T-helper 1 cell (primary cell): ENCODE measurements around the gene RAI1.

Experiments used
- DNase-seq, 5 donors: peaks; one replicate each; pipeline ENCODE4 v3.0.0-alpha.2; 2012 to 2020

Gene RAI1

GRCh38 chr17:17721140-17721668 lies 39.9 kb downstream of the RAI1 start:
- DNase-seq, result no peak

- DNase-seq, result no peak
These were observed 41.0 kb downstream of the RAI1 start for GRCh38 chr17:17722081-17722905.

- DNase-seq, result no peak
These were observed 41.7 kb downstream of the RAI1 start for GRCh38 chr17:17722906-17723353.

GRCh38 chr17:17723354-17724261 lies 42.4 kb downstream of the RAI1 start:
- no peak for DNase-seq

GRCh38 chr17:17724307-17725010 lies 43.2 kb downstream of the RAI1 start:
- DNase-seq, result no peak

GRCh38 chr17:17725011-17725751 lies 43.9 kb downstream of the RAI1 start:
- no peak for DNase-seq

- no peak for DNase-seq
These were observed 44.6 kb downstream of the RAI1 start for GRCh38 chr17:17725752-17726457.

GRCh38 chr17:17726458-17727060 lies 45.3 kb downstream of the RAI1 start:
- no peak for DNase-seq

GRCh38 chr17:17727111-17727659 lies 45.9 kb downstream of the RAI1 start:
- no peak for DNase-seq

GRCh38 chr17:17728146-17728545 lies 46.9 kb downstream of the RAI1 start:
- DNase-seq, result no peak

- DNase-seq, result no peak
These were observed 47.4 kb downstream of the RAI1 start for GRCh38 chr17:17728550-17729251.

GRCh38 chr17:17729620-17730249 lies 48.5 kb downstream of the RAI1 start:
- DNase-seq, result peak in 3 of 5 donors; percentile 22 to 51 (median 48)

- no peak for DNase-seq
These were observed 49.1 kb downstream of the RAI1 start for GRCh38 chr17:17730250-17730935.

GRCh38 chr17:17732444-17732843 lies 51.2 kb downstream of the RAI1 start:
- DNase-seq, result no peak

- no peak for DNase-seq
These were observed 51.8 kb downstream of the RAI1 start for GRCh38 chr17:17732892-17733670.

GRCh38 chr17:17736205-17737183 lies 55.2 kb downstream of the RAI1 start:
- DNase-seq, result no peak
